ENCODE measurements around the gene CAMTA1. TPM values are rescaled to one million over a fixed set of nuclear protein-coding genes. Genes with fewer than 3 reads are reported as not detected.

CAMTA1 gene
- total RNA-seq, 1 donor from 2014 or later = 62.9 TPM

- no peaks in the 10 kb centered on the region for H3K27me3 ChIP-seq
- H3K27ac ChIP-seq = no peak overlapping the region
- DNase-seq (ENCODE audit: extremely low spot score in 2 of 2) = no peak
- H3K4me1 ChIP-seq = peaks cover 6% of the 10 kb centered on the region
- intact Hi-C loops (cut with DNase I) = no loop called here
- H3K4me3 ChIP-seq = no peak overlapping the region
- TF ChIP-seq POLR2AphosphoS5 (IDR thresholded peaks at IDR 0.05; ENCODE audit: insufficient read depth in 1 of 2, low read depth in 1 of 2) = no peak
- no peak for TF ChIP-seq POLR2A (IDR thresholded peaks at IDR 0.05)
- TF ChIP-seq CTCF (IDR thresholded peaks at IDR 0.05) = no peak
- H3K9me3 ChIP-seq = no peaks in the 10 kb centered on the region
- no peaks in the 10 kb centered on the region for H3K36me3 ChIP-seq
Measured at GRCh38 chr1:7289694-7290093, 504.4 kb downstream of the CAMTA1 start.

- Histone ChIP-seq H3K36me3 (no peaks in the 10 kb centered on the region), H3K4me1 (peaks cover 6% of the 10 kb centered on the region), H3K27me3 (no peaks in the 10 kb centered on the region), H3K27ac (peak overlapping the region; percentile 49), H3K9me3 (no peaks in the 10 kb centered on the region), H3K4me3 (no peak overlapping the region)
- TF ChIP-seq POLR2A (IDR thresholded peaks at IDR 0.05) (no peak), POLR2AphosphoS5 (IDR thresholded peaks at IDR 0.05; ENCODE audit: insufficient read depth in 1 of 2, low read depth in 1 of 2) (no peak), CTCF (IDR thresholded peaks at IDR 0.05) (no peak)
- DNase-seq (ENCODE audit: extremely low spot score in 2 of 2) = peak; percentile 70 to 81
- intact Hi-C loops (cut with DNase I) = no loop called here
Measured at GRCh38 chr1:7290971-7291970, 506.0 kb downstream of the CAMTA1 start.

- Histone ChIP-seq H3K27me3 (no peaks in the 10 kb centered on the region), H3K36me3 (no peaks in the 10 kb centered on the region), H3K9me3 (no peaks in the 10 kb centered on the region), H3K4me3 (no peak overlapping the region), H3K4me1 (peaks cover 6% of the 10 kb centered on the region), H3K27ac (peak overlapping the region; percentile 49)
- intact Hi-C loops (cut with DNase I) = no loop called here
- TF ChIP-seq CTCF (IDR thresholded peaks at IDR 0.05) = no peak
- no peak for TF ChIP-seq POLR2AphosphoS5 (IDR thresholded peaks at IDR 0.05; ENCODE audit: insufficient read depth in 1 of 2, low read depth in 1 of 2)
- no peak for TF ChIP-seq POLR2A (IDR thresholded peaks at IDR 0.05)
- peak in 1 of 2 donors; percentile 37 for DNase-seq (ENCODE audit: extremely low spot score in 2 of 2)
Measured at GRCh38 chr1:7292036-7292681, 506.9 kb downstream of the CAMTA1 start.

GRCh38 chr1:7292714-7293419, 507.6 kb downstream of the CAMTA1 start:
- H3K9me3 ChIP-seq = no peaks in the 10 kb centered on the region
- intact Hi-C loops (cut with DNase I) = no loop called here
- no peak overlapping the region for H3K27ac ChIP-seq
- no peak for TF ChIP-seq POLR2A (IDR thresholded peaks at IDR 0.05)
- no peak for TF ChIP-seq CTCF (IDR thresholded peaks at IDR 0.05)
- TF ChIP-seq POLR2AphosphoS5 (IDR thresholded peaks at IDR 0.05; ENCODE audit: insufficient read depth in 1 of 2, low read depth in 1 of 2) = no peak
- H3K36me3 ChIP-seq = no peaks in the 10 kb centered on the region
- DNase-seq (ENCODE audit: extremely low spot score in 2 of 2) = peak; percentile 65 to 81
- peaks cover 6% of the 10 kb centered on the region for H3K4me1 ChIP-seq
- H3K4me3 ChIP-seq = no peak overlapping the region
- H3K27me3 ChIP-seq = no peaks in the 10 kb centered on the region
